SH-SY5Y (cell line): ENCODE data around the gene JAKMIP1.

Experiments used
- GATA2 ChIP-seq: IDR thresholded peaks from 2 replicates; pipeline ENCODE4 v1.6.1; 2011; ENCODE audit warnings: mild to moderate bottlenecking, low read depth, low read length
- GATA3 ChIP-seq: IDR thresholded peaks from 2 replicates; pipeline ENCODE4 v1.6.1; 2011; ENCODE audit warnings: low read depth, mild to moderate bottlenecking, low read length, moderate library complexity

JAKMIP1 gene

DNA sequence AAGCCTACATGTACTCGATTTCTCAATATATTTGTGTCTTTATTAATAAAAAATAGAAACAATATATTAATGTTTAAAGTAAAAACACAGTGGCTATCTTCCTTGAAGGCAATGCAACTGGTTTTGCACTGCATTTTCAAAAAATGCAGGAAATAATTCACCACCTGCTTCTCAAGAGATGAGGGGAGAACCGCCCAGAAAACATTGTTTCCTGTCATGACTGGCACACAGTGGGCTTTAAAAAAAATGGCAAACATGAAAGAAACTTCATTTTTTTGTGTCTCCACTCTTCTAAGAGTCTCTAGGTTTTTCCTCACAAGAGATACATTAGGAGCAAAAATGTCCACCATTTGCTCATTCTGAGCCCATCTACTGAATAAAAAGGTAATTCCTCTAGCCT is 131.4 kb downstream of the JAKMIP1 start:
- no peak for TF ChIP-seq GATA2
- no peak for TF ChIP-seq GATA3

DNA sequence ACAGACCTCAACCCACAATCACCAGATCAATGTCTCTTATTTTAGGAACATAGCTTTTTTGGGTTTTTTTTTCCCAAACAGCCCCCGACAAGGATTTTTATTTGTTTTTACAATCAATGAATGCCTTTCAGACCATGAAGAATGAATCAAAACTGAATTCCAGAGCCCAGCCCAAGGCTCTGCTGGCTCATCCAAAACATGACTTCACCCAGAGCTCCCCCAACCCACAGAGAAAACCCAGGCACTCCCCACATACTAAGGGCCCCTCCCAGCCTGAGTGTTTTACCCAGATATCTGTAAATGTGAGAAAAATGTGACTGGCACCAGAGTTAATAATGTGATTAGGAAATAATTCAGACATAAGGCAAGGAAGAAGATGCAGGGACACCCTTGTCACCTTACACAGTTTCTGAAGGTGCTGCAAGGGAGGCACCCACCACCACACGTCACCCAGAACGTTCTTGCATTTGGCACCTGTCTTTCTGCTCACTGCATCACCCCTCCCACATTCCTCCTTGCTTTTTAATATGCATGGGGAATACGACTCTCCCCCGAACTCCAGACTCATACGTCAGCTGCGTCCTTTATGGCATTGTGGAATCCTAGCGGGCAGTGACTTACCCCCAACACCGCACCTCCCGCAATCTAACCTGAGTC is 134.3 kb downstream of the JAKMIP1 start:
- TF ChIP-seq GATA3 = no peak
- no peak for TF ChIP-seq GATA2

DNA sequence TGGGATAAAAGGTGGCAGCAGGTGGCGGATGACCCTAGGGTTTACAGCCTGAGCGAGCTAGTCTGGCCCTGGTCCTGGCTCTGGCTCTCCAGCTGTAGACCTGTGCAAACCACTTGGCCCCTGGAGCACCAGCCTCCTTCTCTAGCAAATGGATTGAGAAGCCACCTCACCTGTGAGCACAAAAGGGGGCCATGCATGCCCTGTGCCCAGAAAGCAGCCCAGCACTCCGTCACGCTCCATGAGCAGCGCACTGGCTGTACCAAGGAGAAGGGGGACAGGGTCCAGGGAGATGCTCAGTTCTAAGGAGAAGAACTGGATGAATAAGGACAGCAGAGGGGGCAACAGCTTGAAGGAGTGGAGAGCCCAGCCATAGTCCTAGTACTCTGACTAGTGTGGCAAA is 135.2 kb downstream of the JAKMIP1 start:
- TF ChIP-seq GATA3 (no peak), GATA2 (no peak)

DNA sequence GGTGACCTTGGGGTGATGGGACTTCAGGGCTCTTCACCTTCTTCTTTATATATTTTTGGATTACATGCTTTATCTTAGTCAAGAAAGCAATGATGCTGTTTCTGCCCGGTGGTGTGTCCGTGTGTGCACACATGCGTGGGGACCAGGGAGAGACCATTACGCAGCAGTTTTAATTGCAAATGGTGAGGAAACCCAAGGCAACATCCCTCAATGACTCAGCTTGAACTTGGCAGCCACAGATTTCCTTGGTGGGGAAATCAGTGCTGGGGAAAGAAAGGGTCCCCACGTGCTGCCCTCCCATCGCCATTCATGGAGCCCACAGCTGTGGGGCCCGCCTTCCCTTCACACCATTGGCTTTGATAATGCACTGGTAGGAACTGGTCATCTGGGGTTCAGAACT is 136.0 kb downstream of the JAKMIP1 start:
- TF ChIP-seq GATA3 (no peak), GATA2 (no peak)

DNA sequence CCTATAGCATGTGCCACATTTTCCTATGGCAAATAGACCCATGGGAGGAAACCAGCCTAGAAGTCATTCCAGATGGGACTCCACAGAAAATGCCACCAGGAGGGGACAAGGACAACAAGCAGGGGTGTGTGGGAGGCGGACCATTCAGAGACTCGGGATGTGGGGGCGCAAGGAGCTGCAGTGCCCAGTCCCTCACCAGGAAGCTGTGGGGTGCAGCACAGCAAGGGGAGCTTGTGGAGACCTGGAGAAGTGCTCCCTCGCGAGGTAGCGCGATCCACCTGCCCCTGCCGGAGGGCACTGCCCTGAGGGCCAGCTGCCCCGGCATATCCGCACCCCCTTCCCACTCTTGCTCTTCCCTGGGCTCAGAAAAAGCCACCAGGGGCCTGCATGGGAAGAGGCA is 136.7 kb downstream of the JAKMIP1 start:
- TF ChIP-seq GATA2 (no peak), GATA3 (no peak)

DNA sequence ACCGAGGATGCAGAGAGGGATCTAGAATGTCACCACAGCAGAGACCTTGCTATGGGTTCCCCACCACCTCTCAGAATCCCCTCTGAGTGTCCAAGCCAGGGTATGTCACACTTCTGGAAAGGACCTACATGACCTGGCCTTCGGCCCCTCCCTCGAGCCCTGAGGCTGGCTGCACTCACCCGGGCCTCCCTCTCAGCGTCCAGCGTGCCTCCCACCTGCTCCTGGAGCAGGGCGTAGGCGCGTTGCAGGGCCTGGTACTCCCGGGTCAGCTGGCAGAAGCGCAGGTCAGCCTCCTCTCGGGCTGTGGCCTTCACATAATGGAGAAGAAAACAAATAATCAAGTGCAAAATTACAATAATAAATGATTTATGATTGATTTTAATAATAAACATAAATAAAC is 138.2 kb downstream of the JAKMIP1 start:
- TF ChIP-seq GATA2 (no peak), GATA3 (no peak)

DNA sequence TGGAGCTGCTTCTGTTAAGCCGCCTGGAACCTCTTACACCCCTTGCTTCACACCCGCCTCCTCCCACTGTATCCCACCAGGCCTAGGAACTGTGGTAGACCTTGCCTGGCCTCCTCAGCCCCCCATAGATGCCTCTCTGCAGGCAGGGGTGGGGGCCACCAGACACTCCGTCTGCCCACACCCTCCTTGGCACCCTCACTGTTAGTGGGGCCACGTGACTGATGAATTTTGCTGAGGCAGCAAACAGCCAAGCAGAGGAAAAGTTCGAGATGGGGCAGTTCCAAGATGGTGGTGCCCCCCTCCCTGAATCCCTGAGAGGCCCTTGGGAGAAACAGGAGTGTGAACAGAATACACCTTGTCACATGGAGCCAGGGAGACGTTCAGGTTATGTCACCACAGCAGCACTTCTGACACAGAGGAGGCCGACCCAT is 141.0 kb downstream of the JAKMIP1 start:
- no peak for TF ChIP-seq GATA3
- no peak for TF ChIP-seq GATA2

DNA sequence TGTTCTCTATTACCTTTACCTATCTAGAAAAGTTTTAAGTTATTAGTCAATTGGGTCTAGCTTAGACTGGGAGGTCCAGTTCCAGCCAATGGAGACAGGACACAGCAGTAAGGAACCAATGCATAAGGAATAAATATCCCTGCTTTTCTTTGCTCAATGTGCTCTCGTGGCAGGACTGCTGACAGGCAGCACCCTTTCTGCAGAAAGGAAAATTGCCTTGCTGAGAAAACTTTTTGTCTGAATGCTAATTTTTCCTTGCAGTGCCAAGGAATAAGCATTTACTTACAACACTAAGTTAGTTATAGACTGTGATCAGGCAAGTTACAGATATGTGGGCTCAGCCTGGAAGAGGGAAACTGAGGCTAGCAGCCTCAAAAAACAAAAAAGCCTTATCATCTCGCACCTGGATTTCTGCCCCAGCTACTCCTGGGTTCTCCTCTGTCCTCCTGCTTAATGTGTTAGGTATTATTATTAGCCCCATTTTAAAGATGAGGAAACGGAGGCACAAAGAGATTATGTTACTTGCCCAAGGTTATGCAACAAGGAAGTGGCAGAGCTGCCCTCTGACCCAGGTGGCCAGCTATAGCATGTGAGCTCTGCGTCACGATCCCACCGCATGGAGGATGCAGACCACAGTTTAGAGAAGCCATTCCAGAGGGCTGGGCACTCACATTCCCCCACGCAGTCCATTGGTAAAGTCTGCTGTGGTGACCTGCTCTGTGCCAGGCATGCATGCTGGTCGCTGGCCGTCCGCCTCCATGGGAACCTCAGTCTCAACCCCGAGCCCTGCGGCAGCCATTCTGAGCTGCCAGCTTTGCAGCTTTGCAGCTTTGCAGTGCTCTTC is 141.6 kb downstream of the JAKMIP1 start:
- TF ChIP-seq GATA2 (no peak), GATA3 (no peak)

DNA sequence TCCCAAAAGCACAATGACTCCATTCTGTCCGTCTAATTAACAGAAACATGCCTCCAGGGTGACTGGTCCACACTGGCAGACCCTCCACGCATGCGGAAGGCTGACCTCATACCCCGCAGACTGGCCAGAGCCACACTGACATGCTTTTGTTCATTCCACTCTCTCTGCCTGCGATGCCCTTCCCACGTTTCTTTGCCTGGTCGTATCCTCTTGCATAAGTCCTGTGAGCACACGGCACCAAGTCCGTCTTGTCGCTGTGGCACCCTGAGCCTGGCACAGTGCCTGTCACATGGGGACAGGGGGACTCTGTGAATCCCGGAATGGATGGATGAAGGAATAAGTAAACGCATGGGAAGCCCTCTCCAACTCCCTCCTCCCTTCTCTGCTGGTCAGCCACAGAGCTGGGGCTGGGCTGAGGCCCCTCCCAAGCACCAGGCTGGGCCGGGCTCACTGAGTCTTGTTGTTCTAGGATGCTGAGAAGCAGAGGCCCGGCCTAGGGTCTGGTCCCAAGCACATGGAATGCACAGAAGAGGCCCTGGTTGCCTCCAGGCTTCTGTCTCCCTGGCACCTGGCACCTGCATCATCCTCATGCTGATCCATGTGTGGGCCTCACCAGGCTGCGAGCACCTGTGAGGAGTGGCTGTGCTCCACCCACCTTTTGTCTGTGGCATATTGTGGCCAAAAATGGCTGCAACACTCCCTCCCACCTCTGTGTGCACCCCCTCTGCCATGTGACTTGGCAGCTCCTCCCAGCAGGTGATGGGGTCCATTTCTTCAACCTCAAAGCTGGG is 143.2 kb downstream of the JAKMIP1 start:
- no peak for TF ChIP-seq GATA3
- no peak for TF ChIP-seq GATA2

DNA sequence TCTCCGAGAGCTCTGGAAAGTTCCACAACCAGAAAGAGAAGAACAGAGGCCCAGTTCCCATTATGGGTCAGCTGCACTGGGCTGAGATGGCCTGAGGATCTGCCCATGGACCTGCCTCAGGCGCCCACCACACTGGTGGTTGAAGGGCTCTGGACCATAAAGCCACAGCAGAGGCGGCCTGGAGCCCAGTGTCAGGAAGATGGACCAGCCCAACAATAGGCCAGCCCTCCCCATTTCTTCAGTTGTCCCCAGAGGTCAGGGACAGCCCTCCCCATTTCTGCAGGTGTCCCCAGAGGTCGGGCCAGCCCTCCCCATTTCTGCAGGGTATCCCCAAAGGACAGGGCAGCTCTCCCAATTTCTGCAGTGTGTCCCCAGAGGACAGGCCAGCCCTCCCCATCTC is 144.9 kb downstream of the JAKMIP1 start:
- TF ChIP-seq GATA2 = no peak
- no peak for TF ChIP-seq GATA3

DNA sequence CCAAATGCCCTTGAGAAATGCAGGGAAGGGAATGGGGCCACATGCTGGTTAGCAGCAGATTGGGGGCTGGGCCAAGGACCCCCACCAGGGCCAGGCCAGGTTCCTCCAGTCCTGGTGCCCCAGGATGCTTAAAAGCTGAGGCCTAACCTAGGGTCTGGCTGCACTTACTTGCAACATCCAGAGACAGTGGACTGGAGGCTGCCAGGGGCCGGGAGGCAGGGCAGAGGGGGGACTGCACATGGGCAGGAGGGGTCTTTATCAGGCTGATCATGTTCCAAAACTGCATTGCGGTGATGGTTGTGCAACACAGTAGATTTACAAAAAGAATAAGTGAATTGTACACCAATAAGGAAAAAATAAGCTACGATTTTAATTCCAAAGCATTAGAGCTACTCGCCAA is 145.3 kb downstream of the JAKMIP1 start:
- TF ChIP-seq GATA3 (no peak), GATA2 (no peak)

DNA sequence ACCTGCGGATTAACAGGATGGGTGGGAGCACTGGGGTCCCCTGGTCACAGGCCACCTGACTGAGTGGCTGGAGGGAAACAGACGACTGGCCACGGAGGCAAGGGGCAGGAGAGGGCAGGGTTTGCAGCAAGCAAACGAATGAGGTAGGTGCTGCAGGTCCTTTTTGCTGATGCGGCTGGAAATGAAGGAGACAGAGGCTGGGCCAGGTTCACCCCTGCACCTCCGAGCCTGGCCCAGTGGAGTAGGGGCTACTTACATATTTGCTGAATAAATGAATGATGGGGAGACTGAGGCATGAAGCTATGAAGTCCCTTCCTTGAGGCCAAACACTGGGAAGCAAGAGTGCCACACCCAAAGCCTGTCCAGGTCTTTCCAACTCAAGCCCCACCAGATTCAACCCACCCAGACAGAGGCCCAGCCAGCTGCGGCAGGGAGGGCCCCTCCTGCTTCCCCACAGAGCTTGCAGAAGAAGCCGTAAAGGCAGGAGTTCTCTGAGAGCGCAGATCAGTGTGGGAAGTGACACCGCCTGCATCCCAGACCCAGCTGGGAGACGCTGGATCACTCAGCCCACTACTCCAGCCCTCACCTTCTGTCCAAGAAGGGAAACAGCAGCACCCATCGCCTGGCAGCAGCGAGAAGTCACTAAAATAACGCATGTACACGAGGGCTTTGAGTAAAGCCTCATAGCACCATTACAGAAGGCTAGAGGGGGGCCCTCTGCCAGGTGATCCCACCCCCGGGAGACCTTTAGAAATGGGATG is 146.0 kb downstream of the JAKMIP1 start:
- TF ChIP-seq GATA3 (no peak), GATA2 (no peak)

DNA sequence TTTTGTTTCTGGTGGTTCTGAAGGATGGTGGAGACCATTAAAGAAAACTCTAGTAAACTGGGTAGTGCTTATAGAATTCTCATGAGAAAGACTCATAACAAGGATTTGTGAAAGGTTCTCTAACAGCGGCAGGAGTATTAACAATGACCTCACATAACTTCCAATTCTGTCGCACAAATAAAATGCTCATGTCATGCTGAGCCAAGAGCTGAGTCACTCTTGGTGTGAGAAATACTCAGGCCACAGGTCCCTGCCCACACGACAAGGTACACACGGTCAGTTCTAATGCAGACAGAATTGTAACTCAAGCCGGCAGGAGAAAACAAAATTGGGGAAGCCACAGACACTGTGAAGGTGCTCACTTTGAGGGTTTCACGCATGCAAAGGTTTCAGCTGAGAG is 147.7 kb downstream of the JAKMIP1 start:
- TF ChIP-seq GATA3 (no peak), GATA2 (no peak)

DNA sequence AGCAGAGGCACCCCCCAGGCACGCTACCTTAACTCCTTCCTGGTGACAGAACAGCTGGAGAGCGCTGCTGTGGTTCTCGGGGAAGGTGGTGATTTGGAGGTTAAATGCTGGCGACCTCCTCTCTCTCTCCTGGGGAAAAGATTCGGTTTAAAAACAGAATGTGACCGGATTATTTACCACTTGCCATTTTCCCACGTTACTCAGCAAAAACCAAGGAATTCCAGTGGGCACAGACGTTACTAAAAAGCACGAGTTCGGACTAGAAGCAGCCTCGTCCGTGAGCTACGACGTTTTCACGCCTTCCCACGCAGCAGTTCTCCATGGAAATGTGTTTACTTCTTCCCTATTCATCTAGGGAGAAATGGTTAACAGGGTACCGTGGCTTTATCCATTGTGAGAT is 149.8 kb downstream of the JAKMIP1 start:
- TF ChIP-seq GATA3 (no peak), GATA2 (no peak)
